ENCODE results near the gene AHNAK. TPM values are rescaled to one million over a fixed set of nuclear protein-coding genes. Genes with fewer than 3 reads are reported as not detected.

Gene AHNAK
- total and polyA plus RNA-seq, 2 of the 8 experiments (the other 6 are each of a cell fraction or from before 2014, with no cell fraction given): 2.0 to 5.8 TPM

- no peaks in the 10 kb centered on the region for H3K79me1 ChIP-seq (ENCODE audit: low read depth, low read length)
- CTCF ChIA-PET (ENCODE audit: partially characterized antibody): interaction anchor here (0.6 to 5.1 kb wide), 18 partner anchors 11 to 206 kb away, joined by 3 to 179 read pairs (median 6); no protein-coding TSS in a partner anchor
- H2BK5ac ChIP-seq (ENCODE audit: low read depth, low read length): peak overlapping the region; percentile 44; the same call in 1 of the 2 replicates
- no peak overlapping the region for H3K14ac ChIP-seq (ENCODE audit: insufficient read length)
- H3K4me2 ChIP-seq (ENCODE audit: insufficient read depth in 1 of 2, low read depth in 2 of 2, low read length in 2 of 2): peak overlapping the region; percentile 87 to 97
- DNase-seq (ENCODE audit: low read depth in 1 of 2, low spot score in 2 of 2): no peak
- peak overlapping the region; percentile 77 for H4K91ac ChIP-seq (replicated peaks; ENCODE audit: insufficient read length, low read length)
- H2BK12ac ChIP-seq (ENCODE audit: low read depth, low read length): peak overlapping the region; percentile 84; the same call in 1 of the 2 replicates
- no peaks in the 10 kb centered on the region for H3K9me3 ChIP-seq (ENCODE audit: insufficient read depth in 2 of 2, low read depth in 1 of 2, low read length in 1 of 2)
- no peaks in the 10 kb centered on the region for H3K36me3 ChIP-seq (ENCODE audit: control insufficient read depth in 2 of 4, insufficient read depth in 4 of 4, low read length in 3 of 4)
- H3K23ac ChIP-seq (ENCODE audit: insufficient read length): no peak overlapping the region
- no peak overlapping the region; the same call in 1 of the 2 replicates for H2AK5ac ChIP-seq (ENCODE audit: low read depth, low read length)
- peak overlapping the region; percentile 95; the same call in 1 of the 2 replicates for H2BK15ac ChIP-seq (ENCODE audit: low read length)
- peaks cover 34 to 66% (median 61%) of the 10 kb centered on the region in 4 experiments for H3K27me3 ChIP-seq (replicated peaks in 1 of 4; ENCODE audit: control insufficient read depth in 3 of 4, extremely low read depth in 1 of 4, insufficient read depth in 3 of 4, low read length in 3 of 4)
- no peak overlapping the region for H3K27ac ChIP-seq (ENCODE audit: low read depth, low read length)
- peak overlapping the region; percentile 38 to 73 (median 67) for H3K4me3 ChIP-seq (ENCODE audit: extremely low read depth in 1 of 4, insufficient read depth in 2 of 4, low read depth in 3 of 4, low read length in 4 of 4)
- POLR2A ChIA-PET (ENCODE audit: partially characterized antibody): interaction anchor here (0.8 to 7.5 kb wide), 10 partner anchors 8 to 54 kb away, joined by 3 to 59 read pairs (median 3); partner anchors contain the start of gene TUT1
- peak overlapping the region; percentile 63 for H2BK120ac ChIP-seq (replicated peaks; ENCODE audit: low read depth, low read length)
- peaks cover 8 to 14% of the 10 kb centered on the region in 2 experiments for H4K20me1 ChIP-seq (replicated peaks in 1 of 2; ENCODE audit: control insufficient read depth in 1 of 2, insufficient read depth in 2 of 2, low read length in 2 of 2)
- peak overlapping the region in 3 of 4 experiments; percentile 8 to 34 (median 31); a peak in 3 of 7 replicates for H3K9ac ChIP-seq (replicated peaks in 1 of 4; ENCODE audit: extremely low read depth in 1 of 4, low read depth in 3 of 4, low read length in 3 of 4)
- no peaks in the 10 kb centered on the region; a peak in 1 of 4 replicates for H3K79me2 ChIP-seq (ENCODE audit: control insufficient read depth in 1 of 2, insufficient read depth in 2 of 2, low read length in 2 of 2)
- peak overlapping the region; percentile 83 for H3K18ac ChIP-seq (ENCODE audit: extremely low read depth, low read length)
- H4K5ac ChIP-seq (ENCODE audit: insufficient read length, low read depth, low read length): peak overlapping the region; percentile 18
- 9% methylated on average over 31 of the region's 32 CpGs; no CpG with 5 or more reads in 1 of the 2 experiments for WGBS, 2 experiments (ENCODE audit: extremely low coverage in 1 of 2, insufficient coverage in 1 of 2, insufficient read length in 1 of 2, insufficient replicate concordance in 2 of 2, low coverage in 1 of 2, low lambda C conversion rate in 2 of 2, missing lambda C conversion rate in 1 of 2)
- H3K4ac ChIP-seq (replicated peaks; ENCODE audit: insufficient read length, low read depth, low read length): peak overlapping the region; percentile 53
- H3K4me1 ChIP-seq (replicated peaks in 1 of 4; ENCODE audit: control insufficient read depth in 3 of 4, insufficient read depth in 4 of 4, low read length in 3 of 4): peaks cover 5 to 35% (median 22%) of the 10 kb centered on the region in 4 experiments
- H3K56ac ChIP-seq (replicated peaks; ENCODE audit: insufficient read length, low read depth, low read length): no peak overlapping the region
- peak overlapping the region; percentile 22; the same call in 1 of the 2 replicates for H4K8ac ChIP-seq (ENCODE audit: extremely low read depth, insufficient read depth, low read length)
- H2AFZ ChIP-seq (ENCODE audit: low read length): no peak overlapping the region
- FAIRE-seq: no peak
- H3K23me2 ChIP-seq (ENCODE audit: low read depth, low read length): peaks cover 27% of the 10 kb centered on the region
- 0 out of 2 replicates have a peak overlapping the region, but pooled peaks have one; percentile 32 for H2BK20ac ChIP-seq (ENCODE audit: low read length)
- TF ChIP-seq EZH2 (IDR thresholded peaks at IDR 0.05; ENCODE audit: low read depth, low read length, severe bottlenecking): peak; percentile 77
- TF ChIP-seq RNF2 (IDR thresholded peaks at IDR 0.05; ENCODE audit: borderline replicate concordance, low read depth, low read length, missing control alignments, poor library complexity, severe bottlenecking): no peak
- TF ChIP-seq SP4 (IDR thresholded peaks at IDR 0.05; ENCODE audit: low read length): no peak
- TF ChIP-seq SRF (IDR thresholded peaks at IDR 0.05; ENCODE audit: low read depth, low read length): no peak
- no peak for TF ChIP-seq BCL11A (IDR thresholded peaks at IDR 0.05; ENCODE audit: low read depth in 2 of 2, low read length in 2 of 2)
- TF ChIP-seq, protein P1, sequence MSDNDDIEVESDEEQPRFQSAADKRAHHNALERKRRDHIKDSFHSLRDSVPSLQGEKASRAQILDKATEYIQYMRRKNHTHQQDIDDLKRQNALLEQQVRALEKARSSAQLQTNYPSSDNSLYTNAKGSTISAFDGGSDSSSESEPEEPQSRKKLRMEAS (IDR thresholded peaks at IDR 0.05): no peak
- no peak for TF ChIP-seq YY1 (IDR thresholded peaks at IDR 0.05; ENCODE audit: low read depth, low read length)
- TF ChIP-seq GTF2F1 (IDR thresholded peaks at IDR 0.05; ENCODE audit: borderline replicate concordance, low read depth, low read length): no peak
- TF ChIP-seq CEBPB (IDR thresholded peaks at IDR 0.05; ENCODE audit: low read depth, low read length): no peak
Measured at GRCh38 chr11:62544581-62545436, 1.8 kb downstream of the AHNAK start.
